Measurements from ENCODE around the gene TBC1D5. TPM values are rescaled to one million over a fixed set of nuclear protein-coding genes. Genes with fewer than 3 reads are reported as not detected.

The TBC1D5 gene
- total and polyA plus RNA-seq, 2 of the 8 experiments (the other 6 are each of a cell fraction or from before 2014, with no cell fraction given), result 11.0 to 22.9 TPM

DNA sequence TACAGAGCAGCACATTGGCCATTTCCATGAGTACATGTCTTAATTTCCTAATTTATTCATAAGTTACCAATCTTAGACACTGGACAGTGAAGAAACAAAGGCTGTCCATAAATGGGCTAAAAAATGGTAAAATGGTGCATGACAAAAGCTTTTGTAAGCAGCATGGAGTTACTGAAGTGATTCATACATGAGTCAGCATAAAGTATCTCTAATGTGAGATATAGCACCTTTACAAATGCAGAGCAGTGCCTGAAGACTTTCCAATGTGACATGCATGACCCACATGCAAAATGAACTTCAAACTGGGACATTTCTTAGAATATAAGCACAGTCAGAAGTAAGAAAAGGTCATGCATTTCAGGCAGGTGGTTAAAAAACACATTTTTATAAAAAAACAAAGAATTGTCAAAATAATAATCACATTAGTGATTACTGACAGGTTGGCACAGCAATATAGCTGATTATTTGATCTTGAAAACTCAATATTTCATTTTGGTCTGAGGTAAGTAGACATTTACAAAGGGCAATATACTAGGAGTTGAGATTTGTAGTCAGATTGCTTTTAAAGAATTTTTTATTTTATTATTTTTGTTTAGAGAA, 558.4 kb downstream of the TBC1D5 start:
- POLR2A ChIA-PET (ENCODE audit: partially characterized antibody), result no interaction called here
- Histone ChIP-seq H3K36me3 (ENCODE audit: control insufficient read depth in 2 of 4, insufficient read depth in 4 of 4, low read length in 3 of 4) (no peaks in the 10 kb centered on the region), H3K23ac (ENCODE audit: insufficient read length) (no peak overlapping the region), H3K4me1 (replicated peaks in 1 of 4; ENCODE audit: control insufficient read depth in 3 of 4, insufficient read depth in 4 of 4, low read length in 3 of 4) (peaks cover 0 to 4% (median 1%) of the 10 kb centered on the region in 4 experiments; a peak in 2 of 7 replicates), H3K56ac (replicated peaks; ENCODE audit: insufficient read length, low read depth, low read length) (no peak overlapping the region), H2BK20ac (ENCODE audit: low read length) (no peak overlapping the region), H3K14ac (ENCODE audit: insufficient read length) (no peak overlapping the region), H3K27me3 (replicated peaks in 1 of 4; ENCODE audit: control insufficient read depth in 3 of 4, extremely low read depth in 1 of 4, insufficient read depth in 3 of 4, low read length in 3 of 4) (no peaks in the 10 kb centered on the region), H2BK120ac (replicated peaks; ENCODE audit: low read depth, low read length) (no peak overlapping the region), H3K18ac (ENCODE audit: extremely low read depth, low read length) (no peak overlapping the region), H4K20me1 (replicated peaks in 1 of 2; ENCODE audit: control insufficient read depth in 1 of 2, insufficient read depth in 2 of 2, low read length in 2 of 2) (no peaks in the 10 kb centered on the region), H3K79me1 (ENCODE audit: low read depth, low read length) (no peaks in the 10 kb centered on the region), H3K79me2 (ENCODE audit: control insufficient read depth in 1 of 2, insufficient read depth in 2 of 2, low read length in 2 of 2) (no peaks in the 10 kb centered on the region), H2BK5ac (ENCODE audit: low read depth, low read length) (no peak overlapping the region), H2BK15ac (ENCODE audit: low read length) (no peak overlapping the region), H4K91ac (replicated peaks; ENCODE audit: insufficient read length, low read length) (no peak overlapping the region), H4K8ac (ENCODE audit: extremely low read depth, insufficient read depth, low read length) (no peak overlapping the region), H3K27ac (ENCODE audit: low read depth, low read length) (no peak overlapping the region), H3K4me2 (ENCODE audit: insufficient read depth in 1 of 2, low read depth in 2 of 2, low read length in 2 of 2) (no peak overlapping the region), H2BK12ac (ENCODE audit: low read depth, low read length) (no peak overlapping the region), H3K4me3 (ENCODE audit: extremely low read depth in 1 of 4, insufficient read depth in 2 of 4, low read depth in 3 of 4, low read length in 4 of 4) (no peak overlapping the region), H2AFZ (ENCODE audit: low read length) (no peak overlapping the region), H3K9ac (replicated peaks in 1 of 4; ENCODE audit: extremely low read depth in 1 of 4, low read depth in 3 of 4, low read length in 3 of 4) (no peak overlapping the region), H2AK5ac (ENCODE audit: low read depth, low read length) (no peak overlapping the region), H3K9me3 (ENCODE audit: insufficient read depth in 2 of 2, low read depth in 1 of 2, low read length in 1 of 2) (no peaks in the 10 kb centered on the region), H3K4ac (replicated peaks; ENCODE audit: insufficient read length, low read depth, low read length) (no peak overlapping the region), H4K5ac (ENCODE audit: insufficient read length, low read depth, low read length) (no peak overlapping the region), H3K23me2 (ENCODE audit: low read depth, low read length) (no peaks in the 10 kb centered on the region)
- FAIRE-seq (no peak), DNase-seq (ENCODE audit: low read depth in 1 of 2, low spot score in 2 of 2) (no peak)
- CTCF ChIA-PET (ENCODE audit: partially characterized antibody), result interaction anchor here (1.9 to 2.0 kb wide), 2 partner anchors 10 to 11 kb away, joined by 3 to 6 read pairs; no protein-coding TSS in a partner anchor
- TF ChIP-seq SP1 (IDR thresholded peaks at IDR 0.05; ENCODE audit: low read depth, low read length) (no peak), CREB1 (IDR thresholded peaks at IDR 0.05) (no peak), TAF7 (optimal IDR thresholded peaks at IDR 0.05; ENCODE audit: borderline replicate concordance, low read depth, low read length) (no peak), EP300 (IDR thresholded peaks at IDR 0.05; ENCODE audit: borderline replicate concordance in 1 of 2, low read depth in 2 of 2, low read length in 2 of 2) (no peak), MAFK (IDR thresholded peaks at IDR 0.05; ENCODE audit: low read depth, low read length) (no peak), HDAC2 (IDR thresholded peaks at IDR 0.05; ENCODE audit: borderline replicate concordance in 1 of 2, low read depth in 2 of 2, low read length in 2 of 2) (no peak), CTBP2 (IDR thresholded peaks at IDR 0.05; ENCODE audit: borderline replicate concordance, insufficient read depth, insufficient read length, low read length) (no peak), RAD21 (IDR thresholded peaks at IDR 0.05 in 1 of 2, conservative IDR thresholded peaks at IDR 0.05 in 1 of 2; ENCODE audit: low read depth in 2 of 2, low read length in 2 of 2) (no peak)
- TF ChIP-seq, protein P1, sequence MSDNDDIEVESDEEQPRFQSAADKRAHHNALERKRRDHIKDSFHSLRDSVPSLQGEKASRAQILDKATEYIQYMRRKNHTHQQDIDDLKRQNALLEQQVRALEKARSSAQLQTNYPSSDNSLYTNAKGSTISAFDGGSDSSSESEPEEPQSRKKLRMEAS (IDR thresholded peaks at IDR 0.05), result no peak
